ENCODE measurements around the gene PSMA8. TPM values are rescaled to one million over a fixed set of nuclear protein-coding genes. Genes with fewer than 3 reads are reported as not detected.

PSMA8 gene
- total and polyA plus RNA-seq, 2 of the 13 experiments (the other 11 are each of a cell fraction or from before 2014, with no cell fraction given) = not detected

- TF ChIP-seq KIAA2018 (CRISPR knock-in tag; IDR thresholded peaks at IDR 0.05; ENCODE audit: borderline replicate concordance) = no peak
- no peak for TF ChIP-seq NFKBIZ (CRISPR knock-in tag; IDR thresholded peaks at IDR 0.05)
- no peak for TF ChIP-seq HMGA1 (CRISPR knock-in tag; conservative IDR thresholded peaks at IDR 0.05)
- TF ChIP-seq ZNF816 (CRISPR knock-in tag; IDR thresholded peaks at IDR 0.05; ENCODE audit: borderline replicate concordance) = no peak
- TF ChIP-seq KDM6A (CRISPR knock-in tag; IDR thresholded peaks at IDR 0.05; ENCODE audit: low read depth) = no peak
- TF ChIP-seq TBP (CRISPR knock-in tag; IDR thresholded peaks at IDR 0.05) = no peak
- no peak for TF ChIP-seq ELF4 (CRISPR knock-in tag; IDR thresholded peaks at IDR 0.05; ENCODE audit: borderline replicate concordance)
- peak; percentile 82 for TF ChIP-seq POLR2AphosphoS5 (IDR thresholded peaks at IDR 0.05; ENCODE audit: low read depth, low read length)
- TF ChIP-seq NFIB (CRISPR knock-in tag; IDR thresholded peaks at IDR 0.05; ENCODE audit: borderline replicate concordance) = no peak
- peak; percentile 44 for TF ChIP-seq SP4 (CRISPR knock-in tag; IDR thresholded peaks at IDR 0.05)
- TF ChIP-seq ZNF703 (CRISPR knock-in tag; IDR thresholded peaks at IDR 0.05; ENCODE audit: borderline replicate concordance) = 0 out of 2 replicates have a peak, but pooled peaks have one; percentile 16
- TF ChIP-seq CREB3 (CRISPR knock-in tag; IDR thresholded peaks at IDR 0.05) = peak; percentile 3; the same call in 1 of the 2 replicates
- TF ChIP-seq DZIP1 (CRISPR knock-in tag; IDR thresholded peaks at IDR 0.05) = no peak
Observed at GRCh38 chr18:26090130-26091046, 43.3 kb upstream of the PSMA8 start, which contains the start of gene SS18 (continued).

Measured in HepG2 (cell line).